Common myeloid progenitor, CD34-positive (primary cell): Measurements from ENCODE around the gene ERFL.

Experiments
- CTCF ChIA-PET: fragments of 350-600 bp; sonication (Branson Sonifier 250); formaldehyde crosslinking; loops from one replicate; lab custom pipeline; 2021; ENCODE audit warnings: antibody characterized with exemption; lab: Charles Lee
- POLR2A ChIA-PET: fragments of 350-600 bp; sonication (Branson Sonifier 250); formaldehyde crosslinking; loops from one replicate; lab custom pipeline; 2021; ENCODE audit warnings: antibody characterized with exemption; lab: Charles Lee
- DNase-seq, 3 donors: peaks; one replicate each; pipeline versions ENCODE4 v3.0.0 to v3.0.0-alpha.2; 2013
- H3K27ac ChIP-seq, 2 experiments: 1 replicate in 1 of 2; 2 replicates in 1 of 2; pipeline ENCODE4 v1.7.0; 2013; ENCODE audit warnings: inconsistent platforms in 2 of 2, low read length in 2 of 2, mild to moderate bottlenecking in 2 of 2, low read depth in 1 of 2, moderate library complexity in 1 of 2; ENCODE audit not compliant: severe bottlenecking in 2 of 2, insufficient read depth in 1 of 2, poor library complexity in 1 of 2
- H3K27me3 ChIP-seq, 5 experiments: replicated peaks in 2 of 5; 1 replicate in 3 of 5; 2 replicates in 2 of 5; pipeline versions ENCODE4 v1.6.1 to v1.7.0; 2013; ENCODE audit warnings: low read length in 4 of 5, mild to moderate bottlenecking in 2 of 5, moderate library complexity in 2 of 5, inconsistent platforms in 1 of 5; ENCODE audit not compliant: insufficient read depth in 5 of 5, control insufficient read depth in 4 of 5
- H3K36me3 ChIP-seq, 4 experiments: 1 replicate in 2 of 4; 2 replicates in 2 of 4; pipeline versions ENCODE4 v1.6.1 to v1.7.0; 2013; ENCODE audit warnings: low read length in 3 of 4, control low read depth in 1 of 4, mild to moderate bottlenecking in 1 of 4; ENCODE audit not compliant: control insufficient read depth in 4 of 4, insufficient read depth in 4 of 4
- H3K4me1 ChIP-seq, 4 experiments: 1 replicate in 3 of 4; 2 replicates in 1 of 4; pipeline versions ENCODE4 v1.6.1 to v1.7.1; 2013; ENCODE audit warnings: low read length in 3 of 4, mild to moderate bottlenecking in 3 of 4, control low read depth in 1 of 4, inconsistent platforms in 1 of 4, moderate library complexity in 1 of 4; ENCODE audit not compliant: control insufficient read depth in 4 of 4, insufficient read depth in 4 of 4; ENCODE audit errors: control extremely low read depth in 1 of 4
- H3K4me3 ChIP-seq, 7 experiments: 1 replicate in 4 of 7; 2 replicates in 3 of 7; pipeline versions ENCODE4 v1.5.1 to v1.7.0; 2013; ENCODE audit warnings: mild to moderate bottlenecking in 7 of 7, low read length in 6 of 7, moderate library complexity in 6 of 7, inconsistent platforms in 2 of 7, low read depth in 2 of 7, control low read depth in 1 of 7; ENCODE audit not compliant: insufficient read depth in 4 of 7, control insufficient read depth in 1 of 7; ENCODE audit errors: extremely low read depth in 1 of 7
- H3K9me3 ChIP-seq, 5 experiments: 1 replicate in 4 of 5; 2 replicates in 1 of 5; pipeline versions ENCODE4 v1.6.1 to v1.7.1; 2013; ENCODE audit warnings: low read length in 4 of 5, mild to moderate bottlenecking in 2 of 5, inconsistent platforms in 1 of 5, low read depth in 1 of 5, moderate library complexity in 1 of 5; ENCODE audit not compliant: control insufficient read depth in 4 of 5, insufficient read depth in 2 of 5; ENCODE audit errors: control extremely low read depth in 1 of 5
- WGBS: methylation state at CpG from one replicate; pipeline ENCODE4 v1.1.5; 2013; ENCODE audit not compliant: insufficient coverage; 5-methylcytosine and 5-hydroxymethylcytosine counted together

Gene ERFL

GRCh38 chr19:41870401-41870873, 57.8 kb downstream of the ERFL start:
- POLR2A ChIA-PET, result interaction anchor here (1.1 kb wide), 1 partner anchor 10 kb away, joined by 6 read pairs; the partner anchor contains the start of gene RPS19
- Histone ChIP-seq H3K36me3 (peaks cover 5 to 54% (median 35%) of the 10 kb centered on the region in 4 experiments), H3K4me3 (no peak overlapping the region), H3K27ac (peak overlapping the region in 1 of 2 experiments; percentile 33), H3K9me3 (no peaks in the 10 kb centered on the region), H3K4me1 (peaks cover 10 to 81% (median 65%) of the 10 kb centered on the region in 4 experiments), H3K27me3 (no peaks in the 10 kb centered on the region)
- DNase-seq, result no peak
- CTCF ChIA-PET, result interaction anchor here (0.8 to 4.8 kb wide), 6 partner anchors 9 to 67 kb away, joined by 4 to 48 read pairs (median 4); partner anchors contain the start of gene RPS19
- WGBS, result no CpG with 5 or more reads among the region's 3 CpGs

- H3K9me3 ChIP-seq, result no peaks in the 10 kb centered on the region
- H3K4me3 ChIP-seq, result no peak overlapping the region
- H3K4me1 ChIP-seq, result peaks cover 9 to 82% (median 68%) of the 10 kb centered on the region in 4 experiments
- 98% methylated on average over 11 of the region's 13 CpGs for WGBS
- H3K27me3 ChIP-seq, result no peaks in the 10 kb centered on the region
- peak overlapping the region in 1 of 2 experiments; percentile 67 for H3K27ac ChIP-seq
- H3K36me3 ChIP-seq, result peaks cover 9 to 63% (median 44%) of the 10 kb centered on the region in 4 experiments
- no peak for DNase-seq
- POLR2A ChIA-PET, result no interaction called here
- CTCF ChIA-PET, result interaction anchor here (0.5 to 4.8 kb wide), 6 partner anchors 8 to 74 kb away, joined by 3 to 48 read pairs (median 4); partner anchors contain the start of gene RPS19
These were observed 58.8 kb downstream of the ERFL start for GRCh38 chr19:41869374-41869955.

GRCh38 chr19:41868989-41869300, 59.3 kb downstream of the ERFL start:
- no peak for DNase-seq
- peak overlapping the region in 1 of 2 experiments; percentile 67 for H3K27ac ChIP-seq
- WGBS, result 93% methylated on average over 10 of the region's 12 CpGs
- peaks cover 15 to 68% (median 49%) of the 10 kb centered on the region in 4 experiments for H3K36me3 ChIP-seq
- ChIA-PET CTCF (interaction anchor here (0.5 to 1.6 kb wide), 7 partner anchors 9 to 75 kb away, joined by 3 to 5 read pairs (median 3); partner anchors contain the start of gene RPS19), POLR2A (no interaction called here)
- H3K4me1 ChIP-seq, result peaks cover 9 to 87% (median 71%) of the 10 kb centered on the region in 4 experiments
- no peaks in the 10 kb centered on the region for H3K27me3 ChIP-seq
- H3K9me3 ChIP-seq, result no peaks in the 10 kb centered on the region
- no peak overlapping the region for H3K4me3 ChIP-seq

- POLR2A ChIA-PET, result no interaction called here
- CTCF ChIA-PET, result interaction anchor here (0.5 to 1.6 kb wide), 7 partner anchors 9 to 76 kb away, joined by 3 to 5 read pairs (median 3); partner anchors contain the start of gene RPS19
These were observed 59.9 kb downstream of the ERFL start for GRCh38 chr19:41868120-41868988.

GRCh38 chr19:41866284-41866683, 62.0 kb downstream of the ERFL start:
- H3K4me1 ChIP-seq, result peaks cover 16 to 89% (median 72%) of the 10 kb centered on the region in 4 experiments
- no peak for DNase-seq
- H3K27ac ChIP-seq, result peak overlapping the region in 1 of 2 experiments; percentile 60
- no peak overlapping the region for H3K4me3 ChIP-seq
- no peaks in the 10 kb centered on the region for H3K27me3 ChIP-seq
- peaks cover 15 to 85% (median 67%) of the 10 kb centered on the region in 4 experiments for H3K36me3 ChIP-seq
- no peaks in the 10 kb centered on the region for H3K9me3 ChIP-seq
- 100% methylated on average over 2 of the region's 3 CpGs for WGBS
- POLR2A ChIA-PET, result interaction anchor here (0.6 kb wide), 1 partner anchor 12 kb away, joined by 3 read pairs; no protein-coding TSS in a partner anchor
- CTCF ChIA-PET, result interaction anchor here (0.8 to 1.3 kb wide), 4 partner anchors 24 to 171 kb away, joined by 3 to 6 read pairs (median 3); no protein-coding TSS in a partner anchor

More at GRCh38 chr19:41868120-41868988, 59.9 kb downstream of the ERFL start:
- DNase-seq, result no peak
- peaks cover 9 to 89% (median 72%) of the 10 kb centered on the region in 4 experiments for H3K4me1 ChIP-seq
- H3K4me3 ChIP-seq, result no peak overlapping the region
- peaks cover 15 to 73% (median 52%) of the 10 kb centered on the region in 4 experiments for H3K36me3 ChIP-seq
- 83% methylated on average over 7 of the region's 10 CpGs for WGBS
- no peaks in the 10 kb centered on the region for H3K27me3 ChIP-seq
- H3K27ac ChIP-seq, result peak overlapping the region; percentile 4 to 67
- no peaks in the 10 kb centered on the region for H3K9me3 ChIP-seq

GRCh38 chr19:41864374-41864773, 63.9 kb downstream of the ERFL start:
- Histone ChIP-seq H3K4me3 (no peak overlapping the region), H3K36me3 (peaks cover 15 to 79% (median 58%) of the 10 kb centered on the region in 4 experiments), H3K27ac (peak overlapping the region; percentile 11 to 40), H3K27me3 (no peaks in the 10 kb centered on the region), H3K9me3 (no peaks in the 10 kb centered on the region), H3K4me1 (peaks cover 12 to 77% (median 66%) of the 10 kb centered on the region in 4 experiments)
- CTCF ChIA-PET, result interaction anchor here (0.7 to 6.9 kb wide), 5 partner anchors 8 to 86 kb away, joined by 3 to 48 read pairs (median 3); no protein-coding TSS in a partner anchor
- DNase-seq, result no peak
- POLR2A ChIA-PET, result interaction anchor here (0.6 kb wide), 1 partner anchor 57 kb away, joined by 3 read pairs; no protein-coding TSS in a partner anchor
- 94% methylated on average over 5 of the region's 5 CpGs for WGBS
